T-helper 2 cell treated with Interferon-gamma antibody and Interleukin-4, amounts not matched to agents 5 μg/mL and 100 μg/mL, for 36 hours (primary cell): ENCODE data around the gene RGS14.
"Not testable (repeated sequence)": the region's sequence is repeated elsewhere in the genome, so short reads cannot be mapped to it uniquely, and the experiment has no call there.

ENCODE experiments used
- DNase-seq: peaks from one replicate; pipeline ENCODE4 v3.0.0; 2021; ENCODE audit warnings: low spot score
- H3K27ac Mint-ChIP-seq: one replicate; pipeline ENCODE4 v1.8.0; 2021; ENCODE audit warnings: mild to moderate bottlenecking, mixed read lengths
- H3K27me3 Mint-ChIP-seq: one replicate; pipeline ENCODE4 v1.8.0; 2021; ENCODE audit warnings: low read depth, mixed read lengths
- H3K36me3 Mint-ChIP-seq: one replicate; pipeline ENCODE4 v1.8.0; 2021; ENCODE audit warnings: low read depth, mixed read lengths
- H3K4me1 Mint-ChIP-seq: one replicate; pipeline ENCODE4 v1.8.0; 2021; ENCODE audit warnings: low read depth, mixed read lengths
- H3K4me3 Mint-ChIP-seq: one replicate; pipeline ENCODE4 v1.8.0; 2022; ENCODE audit warnings: mild to moderate bottlenecking, moderate library complexity, mixed read lengths
- H3K9me3 Mint-ChIP-seq: one replicate; pipeline ENCODE4 v1.8.0; 2021; ENCODE audit warnings: mixed read lengths

RGS14 gene

GRCh38 chr5:177417081-177417480 lies 59.4 kb downstream of the RGS14 start:
- not testable (repeated sequence) for H3K9me3 Mint-ChIP-seq, H3K27ac Mint-ChIP-seq, H3K27me3 Mint-ChIP-seq, H3K4me3 Mint-ChIP-seq, H3K36me3 Mint-ChIP-seq, DNase-seq
- H3K4me1 Mint-ChIP-seq: peaks cover 14% of the 10 kb centered on the region

- Mint-ChIP-seq H3K27me3 (no peaks in the 10 kb centered on the region), H3K4me1 (peaks cover 6% of the 10 kb centered on the region), H3K9me3 (no peaks in the 10 kb centered on the region), H3K4me3 (no peak overlapping the region), H3K36me3 (no peaks in the 10 kb centered on the region), H3K27ac (no peak overlapping the region)
- DNase-seq: no peak
Measured at GRCh38 chr5:177419046-177419445, 61.3 kb downstream of the RGS14 start.

GRCh38 chr5:177420472-177420871 lies 62.7 kb downstream of the RGS14 start:
- not testable (repeated sequence) for H3K27ac Mint-ChIP-seq, H3K9me3 Mint-ChIP-seq, H3K36me3 Mint-ChIP-seq, H3K27me3 Mint-ChIP-seq, DNase-seq, H3K4me3 Mint-ChIP-seq
- peaks cover 14% of the 10 kb centered on the region for H3K4me1 Mint-ChIP-seq

GRCh38 chr5:177421062-177421798 lies 63.5 kb downstream of the RGS14 start:
- no peaks in the 10 kb centered on the region for H3K36me3 Mint-ChIP-seq
- no peak overlapping the region for H3K4me3 Mint-ChIP-seq
- no peak for DNase-seq
- H3K4me1 Mint-ChIP-seq: peaks cover 18% of the 10 kb centered on the region
- no peaks in the 10 kb centered on the region for H3K9me3 Mint-ChIP-seq
- H3K27ac Mint-ChIP-seq: no peak overlapping the region
- H3K27me3 Mint-ChIP-seq: peaks cover under 1% of the 10 kb centered on the region
